GM18499 (cell line): ENCODE results near the gene NOS2.
"Not testable (repeated sequence)": the region's sequence is repeated elsewhere in the genome, so short reads cannot be mapped to it uniquely, and the experiment has no call there.

Experiments
- ATAC-seq: cut with Tn5 transposase; IDR thresholded peaks from one replicate; pipeline ENCODE4 v1.9.1; 2021; ENCODE audit warnings: moderate number of reproducible peaks; ENCODE audit not compliant: insufficient read depth, unreplicated experiment

Gene NOS2

DNA sequence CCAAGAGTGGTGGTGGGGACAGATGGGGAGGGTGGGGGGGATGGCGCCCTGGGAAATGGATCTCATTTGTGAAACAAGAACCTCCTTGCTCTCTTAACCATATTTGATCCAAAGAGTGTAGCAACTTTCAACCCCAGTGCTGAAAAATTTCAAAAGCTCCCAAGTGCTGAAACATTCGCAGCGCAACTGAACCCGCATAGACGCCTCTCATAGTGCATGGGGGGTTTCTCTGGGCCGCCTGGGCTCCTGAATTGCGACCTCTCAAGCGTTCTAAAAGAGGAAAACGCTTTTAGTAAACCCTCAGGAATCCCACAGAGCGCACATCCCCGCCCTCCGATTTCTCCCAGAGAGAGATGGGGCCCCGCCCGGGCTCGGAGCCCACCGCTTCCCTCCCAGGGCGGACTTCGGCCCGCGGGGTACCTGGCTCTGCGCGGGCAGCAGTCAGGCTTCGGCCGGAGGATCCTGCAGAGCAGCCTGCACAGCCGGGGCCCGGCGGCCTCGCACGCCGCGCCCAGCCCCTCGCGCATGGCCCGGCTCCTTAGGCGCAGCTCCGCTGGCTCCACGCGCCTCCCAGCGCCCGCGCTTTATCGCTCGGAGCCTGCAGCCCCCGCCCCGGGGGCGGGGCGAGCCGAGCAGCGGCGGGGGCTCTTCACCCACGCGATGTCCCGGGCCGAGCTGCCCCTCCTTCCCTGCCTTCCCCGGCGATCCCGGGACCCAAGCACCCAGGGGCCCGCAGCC is 7.0 kb downstream of the NOS2 start:
- ATAC-seq, result no peak

DNA sequence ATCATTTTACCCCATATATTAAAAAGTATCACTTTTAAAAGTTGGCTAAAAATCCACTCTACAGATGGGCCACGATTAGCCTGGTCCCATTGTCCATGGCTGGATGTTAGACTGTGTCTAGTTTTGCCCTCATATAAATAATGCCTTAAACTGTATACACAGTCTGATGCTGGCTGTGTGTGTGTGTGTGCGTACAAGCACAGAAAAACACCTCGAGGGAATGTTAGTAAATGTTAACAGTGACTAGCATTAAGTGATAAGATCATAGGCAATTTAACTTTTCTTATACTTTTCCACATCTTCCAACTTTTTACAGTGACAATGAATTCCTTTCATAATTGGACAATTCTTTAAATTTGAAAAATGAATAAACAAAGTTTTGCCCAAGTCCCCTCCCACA is 8.2 kb downstream of the NOS2 start:
- no peak for ATAC-seq

DNA sequence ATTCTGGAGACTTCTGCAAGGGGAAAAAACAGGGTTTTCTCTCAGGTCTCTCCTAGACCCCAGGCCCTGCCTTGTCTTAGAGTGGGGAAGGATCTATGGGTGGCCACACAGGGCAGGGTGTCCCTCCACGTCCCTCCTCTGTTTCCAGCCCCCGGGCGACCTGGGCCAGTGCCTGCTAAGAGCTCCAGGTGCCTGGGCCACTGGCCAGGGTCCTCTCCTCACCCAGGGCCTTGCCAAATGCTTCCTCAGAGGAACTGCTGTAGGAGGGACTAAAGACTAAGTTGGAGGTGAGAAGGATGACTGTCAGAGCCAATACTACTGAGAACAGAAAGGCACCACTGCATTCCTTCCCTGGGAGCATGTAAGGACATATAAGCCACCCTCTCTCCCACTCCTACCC is 11.4 kb downstream of the NOS2 start:
- ATAC-seq, result no peak

DNA sequence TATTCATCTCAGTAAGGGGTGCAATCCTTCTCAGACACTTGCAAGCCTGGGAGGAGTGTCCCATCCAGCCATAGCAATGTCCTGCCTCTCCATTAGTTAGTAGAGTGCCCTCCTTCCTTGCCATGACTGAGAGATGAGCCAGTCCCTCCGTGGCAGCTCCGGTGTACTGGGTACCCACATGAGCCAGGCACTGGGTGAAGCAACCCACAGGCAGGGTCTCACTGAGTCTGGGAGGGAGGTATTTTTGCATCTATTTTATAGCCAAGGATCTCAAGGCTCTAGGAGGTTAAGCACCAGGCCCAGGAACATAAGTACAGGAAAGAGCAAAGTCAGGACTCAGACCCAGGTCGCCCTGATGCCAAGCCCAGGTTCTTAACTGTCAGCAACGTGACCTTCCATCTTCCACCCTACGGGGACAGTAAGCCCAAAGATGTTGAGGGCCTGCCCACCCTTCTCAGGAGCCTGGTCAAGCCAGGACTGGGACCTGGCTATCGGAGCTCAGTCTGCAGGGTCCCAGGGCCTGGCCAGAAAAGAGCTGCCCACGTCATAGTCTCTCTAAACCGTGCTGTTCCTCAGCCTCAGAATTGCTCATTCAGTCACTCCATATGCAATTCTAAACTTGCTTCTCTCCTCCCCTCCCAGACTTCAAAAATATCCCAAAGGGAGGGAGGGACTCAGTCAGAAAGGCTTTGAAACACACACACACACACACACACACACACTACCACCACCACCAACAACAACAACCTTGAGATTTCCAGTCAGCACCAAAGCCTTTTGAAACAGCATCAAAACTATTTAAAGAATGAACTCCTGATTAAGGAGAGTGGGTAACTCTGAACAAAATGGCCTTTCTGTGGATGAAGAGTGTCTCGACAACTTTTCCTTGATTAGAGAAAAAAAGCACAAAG is 16.6 kb downstream of the NOS2 start:
- no peak for ATAC-seq

DNA sequence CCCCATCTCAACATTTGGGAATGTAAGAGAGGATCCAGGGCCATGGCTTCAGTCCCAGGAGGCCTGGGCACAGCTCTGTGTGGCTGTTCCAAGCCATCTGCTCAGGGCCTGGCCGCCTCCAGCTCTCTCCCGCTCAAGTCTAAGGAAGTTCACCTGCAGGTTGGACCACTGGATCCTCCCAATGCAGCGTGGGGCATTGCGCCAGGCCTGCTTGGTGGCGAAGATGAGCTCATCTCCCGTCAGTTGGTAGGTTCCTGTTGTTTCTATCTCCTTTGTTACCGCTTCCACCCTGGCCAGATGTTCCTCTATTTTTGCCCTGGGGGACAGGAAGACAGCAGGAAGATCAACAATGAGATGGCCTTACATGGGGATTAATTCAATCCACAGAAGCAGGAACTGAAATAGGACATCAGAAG is 17.5 kb downstream of the NOS2 start:
- ATAC-seq, result no peak

DNA sequence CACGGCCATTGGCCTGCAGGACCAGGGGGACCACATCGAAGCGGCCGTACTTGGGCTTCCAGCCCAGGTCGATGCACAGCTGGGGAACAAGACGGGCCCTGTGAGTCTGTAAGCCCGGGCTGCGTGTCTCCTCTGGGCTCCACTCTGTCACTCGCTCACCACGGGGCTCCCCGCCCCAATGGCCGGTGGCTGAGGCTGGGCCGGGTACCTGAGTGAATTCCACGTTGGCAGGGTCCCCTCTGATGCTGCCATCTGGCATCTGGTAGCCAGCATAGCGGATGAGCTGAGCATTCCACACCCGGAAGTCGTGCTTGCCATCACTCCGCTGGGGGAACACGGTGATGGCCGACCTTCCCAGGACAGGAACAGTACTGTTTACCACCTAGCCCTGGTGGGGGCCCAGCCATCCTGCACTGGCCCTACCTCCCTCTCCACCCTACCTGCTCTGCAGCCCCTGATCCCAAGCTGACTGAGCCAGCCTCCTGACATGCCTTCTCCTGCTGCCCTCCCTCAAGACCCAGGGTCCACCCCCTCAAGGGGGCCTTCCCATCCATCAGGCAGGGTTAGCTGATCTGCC is 19.4 kb downstream of the NOS2 start:
- no peak for ATAC-seq

DNA sequence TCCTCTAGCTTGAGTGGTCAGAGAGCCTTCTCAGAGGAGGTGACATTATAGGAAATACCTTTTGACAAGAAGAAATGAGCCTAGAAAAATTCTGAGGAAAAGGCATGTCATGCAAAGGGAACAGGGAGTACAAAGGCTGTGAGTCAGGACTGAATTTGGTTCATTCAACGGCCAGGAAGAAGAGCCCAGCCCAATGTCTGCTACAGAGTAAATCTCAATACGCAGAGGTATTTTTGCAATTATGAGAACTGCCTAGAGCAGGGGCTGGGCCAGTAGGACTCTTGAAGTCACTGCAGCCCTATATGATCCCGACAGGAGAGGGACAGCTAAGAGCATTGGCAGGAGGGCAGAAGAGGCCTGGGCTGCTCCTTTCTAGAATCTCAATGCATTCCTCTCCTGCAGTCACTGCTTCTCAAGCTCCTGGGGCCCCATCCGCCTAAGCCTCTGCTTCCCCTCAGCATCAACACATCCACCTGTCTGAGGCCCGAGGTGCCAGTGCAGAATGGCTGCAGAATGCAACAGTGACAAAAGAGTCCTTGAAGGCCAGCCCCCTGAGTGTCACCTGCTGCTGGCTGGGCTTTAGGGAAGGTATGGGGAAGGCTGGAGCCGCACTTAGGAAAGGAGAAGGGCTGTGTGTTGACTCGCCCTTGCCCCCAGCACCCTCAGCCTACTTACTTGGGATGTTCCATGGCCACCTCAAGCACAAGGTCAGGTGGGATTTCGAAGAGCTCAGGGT is 20.1 kb downstream of the NOS2 start:
- ATAC-seq, result no peak

DNA sequence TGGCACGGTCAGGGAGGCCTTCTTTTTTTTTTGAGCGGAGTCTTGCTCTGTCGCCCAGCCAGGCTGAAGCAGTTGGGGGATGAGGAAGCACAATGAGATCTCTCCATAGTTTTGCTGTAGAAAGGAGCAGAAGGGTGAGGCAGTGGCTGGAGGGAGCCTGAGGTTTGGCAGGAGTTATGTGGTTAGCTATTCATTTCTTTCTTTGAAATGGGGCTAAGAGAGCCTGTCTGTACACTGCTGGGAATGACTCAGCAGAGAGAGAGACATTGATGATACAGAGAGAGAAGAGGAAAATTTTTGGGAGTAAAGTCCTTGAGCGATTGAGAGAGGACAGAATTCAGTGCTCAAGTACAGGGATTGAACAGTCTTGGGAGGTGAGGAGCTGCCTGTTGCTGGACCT is 22.1 kb downstream of the NOS2 start:
- ATAC-seq, result no peak

DNA sequence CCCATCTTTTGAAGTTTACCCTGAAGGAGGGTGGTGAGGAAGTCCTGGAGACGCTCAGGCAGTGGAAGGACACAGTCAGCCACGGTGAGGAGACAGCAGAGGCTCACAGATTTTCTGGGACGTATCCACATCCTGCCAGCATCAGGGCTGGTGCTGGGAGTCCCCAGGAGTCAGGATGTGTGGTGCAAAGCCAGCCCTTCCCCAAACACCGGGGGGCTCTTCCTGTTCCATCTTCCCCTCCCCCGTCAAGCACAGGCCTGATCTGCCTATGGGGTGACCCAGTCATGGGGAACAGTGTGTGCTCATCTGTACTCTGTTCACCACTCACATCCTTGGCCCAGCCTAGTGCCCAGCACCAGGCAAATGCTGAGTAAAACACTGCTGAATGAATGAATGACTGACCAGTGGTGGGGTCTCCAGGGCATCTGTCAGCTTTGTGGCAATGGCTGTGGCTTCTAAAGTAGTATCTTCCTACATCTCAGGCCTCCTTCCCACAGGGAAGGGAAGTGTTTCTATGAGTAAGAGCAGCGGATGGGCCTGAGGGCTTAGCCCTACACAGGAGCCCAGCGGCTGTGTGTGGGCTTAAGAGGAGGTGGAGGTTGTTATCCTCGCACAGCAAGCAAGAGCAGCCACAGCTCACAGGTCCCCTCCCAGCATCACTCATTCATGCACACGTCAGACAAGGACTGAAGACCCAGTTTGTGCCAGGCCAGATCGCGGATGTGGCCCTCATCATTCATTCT is 23.3 kb downstream of the NOS2 start:
- ATAC-seq, result no peak

DNA sequence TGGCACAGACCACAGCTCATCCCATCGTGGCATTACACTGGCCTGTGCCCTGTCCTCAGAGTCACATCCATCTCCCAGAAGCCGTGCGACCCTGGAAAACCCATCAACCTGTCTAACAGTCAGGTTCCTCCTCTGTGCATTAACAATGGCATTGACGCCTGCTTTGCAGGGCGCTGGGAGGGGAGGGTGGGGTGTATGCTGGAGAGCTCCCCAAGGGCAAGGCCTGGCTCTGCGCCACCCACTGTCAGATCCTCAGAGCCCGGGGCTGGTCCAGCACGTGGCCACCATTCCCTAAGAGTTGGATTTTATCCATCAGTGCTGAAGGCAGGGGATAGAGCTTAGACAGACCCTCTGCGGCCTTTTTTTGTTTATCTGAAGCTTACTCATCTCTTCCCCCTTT is 28.7 kb downstream of the NOS2 start:
- ATAC-seq, result no peak

DNA sequence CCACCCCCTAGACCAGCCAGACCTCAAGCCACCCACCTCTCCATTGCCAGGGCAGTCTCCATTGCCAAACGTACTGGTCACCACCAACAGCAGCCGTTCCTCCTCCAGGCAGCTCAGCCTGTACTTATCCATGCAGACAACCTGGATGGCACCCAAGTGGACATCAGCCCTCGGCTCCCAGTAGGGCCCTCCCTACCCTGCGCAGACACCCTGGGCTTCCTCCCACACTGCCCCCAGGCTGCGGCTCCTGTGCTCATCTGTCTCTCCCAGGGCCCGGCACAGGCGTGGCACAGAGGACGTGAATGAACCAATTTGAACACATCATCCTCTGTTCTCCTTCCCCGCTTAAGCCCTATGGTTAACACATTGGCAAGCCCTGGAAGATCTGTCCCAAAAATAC is 29.5 kb downstream of the NOS2 start:
- ATAC-seq, result no peak

DNA sequence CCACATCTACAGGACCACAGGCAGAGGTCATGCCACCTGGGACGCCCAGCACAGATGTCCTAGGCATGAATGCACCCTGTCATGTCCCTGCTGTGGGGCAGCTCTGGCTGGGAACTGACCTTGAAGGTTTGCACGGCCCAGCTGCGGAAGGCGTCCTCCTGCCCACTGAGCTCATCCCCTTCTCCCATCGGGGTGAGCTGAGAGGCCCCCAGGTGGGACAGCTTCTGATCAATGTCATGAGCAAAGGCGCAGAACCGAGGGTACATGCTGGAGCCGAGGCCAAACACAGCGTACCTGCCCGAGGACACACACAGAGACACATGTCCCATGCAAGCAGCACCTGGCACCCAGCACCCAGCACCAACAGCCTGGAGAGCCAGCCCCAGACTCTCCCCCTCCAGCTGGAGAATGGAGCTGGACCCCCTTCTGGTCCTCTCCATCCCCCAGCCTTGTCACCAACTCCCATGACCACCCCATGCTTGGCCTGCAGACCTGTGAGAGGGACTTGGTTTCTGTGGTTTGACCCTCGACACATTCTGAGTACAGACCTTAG is 31.4 kb downstream of the NOS2 start:
- no peak for ATAC-seq

DNA sequence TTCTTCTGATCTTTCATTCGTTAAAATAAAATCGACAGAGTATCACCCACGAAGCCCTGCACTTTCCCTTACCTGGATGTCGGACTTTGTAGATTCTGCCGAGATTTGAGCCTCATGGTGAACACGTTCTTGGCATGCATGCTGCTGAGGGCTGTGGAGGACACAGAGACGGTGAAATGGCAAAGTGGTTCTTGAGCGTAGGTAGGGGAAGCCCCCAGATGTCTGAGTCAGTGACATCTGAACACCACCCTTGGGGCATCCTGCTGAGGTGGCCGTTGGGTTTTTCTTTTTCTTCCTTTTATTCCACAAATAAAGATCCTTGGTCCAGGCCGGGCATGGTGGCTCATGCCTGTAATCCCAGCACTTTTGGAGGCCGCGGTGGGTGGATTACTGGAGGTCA is 33.9 kb downstream of the NOS2 start:
- no peak for ATAC-seq

DNA sequence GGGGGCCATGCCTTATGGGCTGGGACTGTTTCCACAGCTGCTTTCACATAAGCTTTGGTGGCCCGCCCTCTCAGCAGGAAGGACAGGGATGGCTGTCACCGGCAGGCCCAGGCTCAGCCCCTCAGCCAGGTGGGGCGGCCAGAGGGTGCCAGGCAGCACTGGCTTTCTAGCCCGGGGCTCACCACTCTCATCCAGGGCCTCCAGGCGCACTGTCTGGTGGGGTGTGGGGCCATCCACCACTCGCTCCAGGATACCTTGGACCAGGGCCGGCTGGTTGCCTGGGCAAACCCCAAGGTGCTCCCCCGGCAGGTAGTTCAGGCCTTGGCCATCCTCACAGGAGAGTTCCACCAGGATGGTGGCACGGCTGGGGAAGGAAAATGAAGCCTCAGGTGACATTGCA is 35.0 kb downstream of the NOS2 start:
- no peak for ATAC-seq

DNA sequence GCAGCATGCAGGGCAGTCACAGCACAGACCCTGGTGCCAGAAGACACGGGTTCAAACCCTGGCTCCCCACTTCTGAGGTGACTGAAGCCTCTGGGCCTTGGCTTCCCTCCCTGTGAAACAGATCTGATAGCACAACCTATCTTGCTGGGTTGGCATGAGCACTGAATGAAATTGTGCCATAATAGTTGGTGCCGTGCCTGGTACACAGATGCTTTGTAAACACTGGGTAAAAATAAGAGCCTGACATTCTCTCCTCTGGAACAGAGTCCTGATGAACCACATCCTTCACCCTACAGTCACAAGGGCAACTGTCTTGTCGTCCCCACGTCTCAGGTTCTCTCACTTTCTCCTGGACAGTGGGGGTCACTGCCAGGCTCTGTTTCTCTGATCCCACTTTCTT is 35.7 kb downstream of the NOS2 start:
- no peak for ATAC-seq

DNA sequence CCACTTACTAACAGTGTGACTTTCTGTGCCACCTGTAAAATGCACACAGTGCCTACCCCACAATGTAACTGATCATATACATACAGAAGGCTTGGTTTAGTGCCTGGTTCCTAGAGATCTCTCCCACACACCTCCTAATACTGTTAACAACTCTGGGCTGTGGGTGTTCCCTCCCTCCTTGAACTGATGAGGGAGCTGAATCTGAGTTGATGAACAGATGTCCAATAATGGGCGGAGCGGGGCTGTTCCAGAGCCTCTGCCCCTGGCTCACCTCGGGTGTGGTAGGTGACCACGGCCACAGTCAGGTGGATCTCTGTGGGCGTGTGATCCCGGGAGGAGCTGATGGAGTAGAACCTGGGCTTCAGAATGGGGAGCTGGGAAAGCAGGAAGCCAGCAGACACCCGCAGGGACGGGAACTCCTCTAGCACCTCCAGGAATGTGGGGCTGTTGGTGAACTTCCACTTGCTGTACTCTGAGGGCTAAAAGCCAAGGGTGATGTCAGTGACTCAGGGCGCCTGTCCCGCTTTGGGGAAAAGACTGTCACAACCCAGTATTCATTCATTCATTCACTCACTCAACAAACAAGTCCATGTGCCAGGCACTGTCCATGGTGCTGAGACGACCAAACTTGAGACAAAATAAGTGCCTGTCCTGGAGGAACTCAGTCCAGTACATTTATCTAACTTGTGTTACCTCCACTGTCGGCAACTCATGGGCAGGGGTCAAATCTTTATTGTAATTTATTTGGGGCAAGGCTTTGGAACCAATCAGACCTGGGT is 37.6 kb downstream of the NOS2 start:
- no peak for ATAC-seq

DNA sequence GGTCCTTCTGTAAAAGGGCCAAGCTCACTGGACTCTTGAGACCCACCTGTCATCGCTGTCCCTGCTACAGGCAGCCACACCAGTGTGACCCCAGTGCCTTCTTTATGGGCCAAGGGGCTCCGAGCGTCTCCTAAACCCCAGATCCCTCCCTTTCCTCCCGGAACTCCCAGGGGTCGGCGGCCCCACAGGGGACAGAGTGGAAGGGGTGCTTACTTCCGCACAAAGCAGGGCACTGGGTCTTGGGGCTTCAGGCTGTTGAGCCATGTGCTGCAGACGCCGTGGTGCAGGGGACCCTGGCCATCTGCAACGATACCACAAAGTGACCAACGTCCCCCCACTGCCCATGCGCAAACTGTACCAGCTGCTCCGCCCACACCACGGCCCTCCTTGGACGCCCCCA is 39.4 kb downstream of the NOS2 start:
- ATAC-seq, result not testable (repeated sequence)

DNA sequence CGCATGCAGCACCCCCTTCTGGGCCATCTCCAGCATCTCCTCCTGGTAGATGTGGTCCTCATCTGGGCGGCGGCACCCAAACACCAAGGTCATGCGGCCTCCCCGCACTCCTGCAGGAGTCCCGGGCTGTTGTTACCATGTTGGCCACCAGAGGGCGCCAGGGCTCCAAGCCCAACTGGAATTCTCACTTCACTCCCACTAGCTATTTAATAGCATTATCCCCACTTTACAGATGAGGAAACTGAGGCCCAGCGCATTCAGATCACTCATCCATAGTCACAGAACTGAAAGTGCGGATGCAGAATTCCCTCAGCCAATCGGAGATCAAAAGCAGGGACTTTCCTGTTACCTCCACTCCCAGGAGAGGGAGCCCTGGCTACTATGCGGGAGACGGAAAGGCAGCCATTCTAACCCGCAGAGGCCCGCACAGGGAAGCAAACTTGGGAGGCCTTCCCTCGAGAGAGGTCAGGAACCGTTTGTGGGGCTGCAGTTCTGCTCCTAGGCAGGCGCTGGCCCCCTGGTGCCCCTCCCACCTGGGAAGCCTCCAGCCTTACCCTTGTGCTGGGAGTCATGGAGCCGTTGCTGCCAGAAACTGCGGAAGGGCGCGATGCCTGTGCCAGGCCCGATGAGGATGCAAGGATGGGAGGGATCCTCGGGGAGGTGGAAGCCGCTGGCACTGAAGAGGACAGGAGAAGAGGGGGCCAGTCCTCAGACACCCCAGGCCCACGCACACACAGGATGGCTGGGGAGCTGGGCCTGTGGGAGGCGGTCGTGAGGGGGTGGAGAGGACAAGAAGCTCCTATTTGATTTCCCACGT is 40.1 kb downstream of the NOS2 start:
- ATAC-seq, result no peak
